ENCODE measurements around the gene RDM1. TPM values are rescaled to one million over a fixed set of nuclear protein-coding genes. Genes with fewer than 3 reads are reported as not detected.

The RDM1 gene
- polyA plus RNA-seq, 3 donors = not detected

- no peaks in the 10 kb centered on the region for H3K4me1 Mint-ChIP-seq
- H3K27me3 Mint-ChIP-seq (ENCODE audit: low read depth in 3 of 3) = peaks cover 0 to 4% (median 3%) of the 10 kb centered on the region in 3 donors
- no peak overlapping the region for H3K27ac Mint-ChIP-seq
- Histone ChIP-seq H3K27me3 (ENCODE audit: control insufficient read depth in 2 of 2, insufficient read depth in 2 of 2, low read length in 2 of 2) (no peaks in the 10 kb centered on the region), H3K27ac (ENCODE audit: low read depth in 1 of 2, low read length in 2 of 2) (no peak overlapping the region), H3K9ac (ENCODE audit: insufficient read depth, low read length, poor library complexity, severe bottlenecking) (no peak overlapping the region), H4K20me1 (ENCODE audit: insufficient read depth, low read length) (no peaks in the 10 kb centered on the region), H3K9me3 (replicated peaks in 1 of 2; ENCODE audit: control insufficient read depth in 1 of 2, insufficient read depth in 1 of 2, low read length in 2 of 2) (no peaks in the 10 kb centered on the region), H3K79me2 (ENCODE audit: insufficient read depth, low read length) (no peaks in the 10 kb centered on the region), H3K36me3 (replicated peaks in 1 of 2; ENCODE audit: control insufficient read depth in 1 of 2, insufficient read depth in 2 of 2, low read length in 2 of 2) (no peaks in the 10 kb centered on the region), H3K4me3 (replicated peaks in 1 of 3; ENCODE audit: low read depth in 2 of 3, low read length in 3 of 3) (no peak overlapping the region), H3K4me1 (ENCODE audit: control insufficient read depth in 1 of 2, insufficient read depth in 2 of 2, low read length in 2 of 2) (no peaks in the 10 kb centered on the region), H3K4me2 (replicated peaks; ENCODE audit: extremely low read depth, low read length, poor library complexity, severe bottlenecking) (no peak overlapping the region), H2AFZ (ENCODE audit: insufficient read depth, low read depth, low read length, poor library complexity, severe bottlenecking) (no peak overlapping the region)
- DNase-seq = no peak
- TF ChIP-seq CTCF (IDR thresholded peaks at IDR 0.05) = no peak
- no peak overlapping the region for H3K4me3 Mint-ChIP-seq
- 100% methylated on average over 1 of the region's 3 CpGs for WGBS (ENCODE audit: insufficient coverage)
- no peaks in the 10 kb centered on the region for H3K9me3 Mint-ChIP-seq
- no peaks in the 10 kb centered on the region for H3K36me3 Mint-ChIP-seq
- intact Hi-C loops (cut with micrococcal nuclease) = no loop called here
These were observed 21.2 kb downstream of the RDM1 start for GRCh38 chr17:35909408-35909807.

GRCh38 chr17:35907691-35908090 lies 22.9 kb downstream of the RDM1 start:
- Histone ChIP-seq H3K36me3 (replicated peaks in 1 of 2; ENCODE audit: control insufficient read depth in 1 of 2, insufficient read depth in 2 of 2, low read length in 2 of 2) (no peaks in the 10 kb centered on the region), H3K79me2 (ENCODE audit: insufficient read depth, low read length) (no peaks in the 10 kb centered on the region), H3K4me3 (replicated peaks in 1 of 3; ENCODE audit: low read depth in 2 of 3, low read length in 3 of 3) (no peak overlapping the region), H3K9ac (ENCODE audit: insufficient read depth, low read length, poor library complexity, severe bottlenecking) (no peak overlapping the region), H3K4me2 (replicated peaks; ENCODE audit: extremely low read depth, low read length, poor library complexity, severe bottlenecking) (no peak overlapping the region), H3K4me1 (ENCODE audit: control insufficient read depth in 1 of 2, insufficient read depth in 2 of 2, low read length in 2 of 2) (no peaks in the 10 kb centered on the region), H2AFZ (ENCODE audit: insufficient read depth, low read depth, low read length, poor library complexity, severe bottlenecking) (no peak overlapping the region), H4K20me1 (ENCODE audit: insufficient read depth, low read length) (no peaks in the 10 kb centered on the region), H3K9me3 (replicated peaks in 1 of 2; ENCODE audit: control insufficient read depth in 1 of 2, insufficient read depth in 1 of 2, low read length in 2 of 2) (no peaks in the 10 kb centered on the region), H3K27ac (ENCODE audit: low read depth in 1 of 2, low read length in 2 of 2) (no peak overlapping the region), H3K27me3 (ENCODE audit: control insufficient read depth in 2 of 2, insufficient read depth in 2 of 2, low read length in 2 of 2) (no peaks in the 10 kb centered on the region)
- Mint-ChIP-seq H3K4me3 (no peak overlapping the region), H3K36me3 (no peaks in the 10 kb centered on the region), H3K9me3 (no peaks in the 10 kb centered on the region), H3K27me3 (ENCODE audit: low read depth in 3 of 3) (peaks cover 0 to 3% (median under 1%) of the 10 kb centered on the region in 3 donors), H3K4me1 (no peaks in the 10 kb centered on the region), H3K27ac (no peak overlapping the region)
- intact Hi-C loops (cut with micrococcal nuclease) = no loop called here
- TF ChIP-seq CTCF (IDR thresholded peaks at IDR 0.05) = no peak
- WGBS (ENCODE audit: insufficient coverage) = 96% methylated on average over 4 of the region's 5 CpGs
- DNase-seq = no peak

Measured in CD14-positive monocyte (primary cell).